HepG2 (cell line): Measurements from ENCODE around the gene PTGDS. TPM values are rescaled to one million over a fixed set of nuclear protein-coding genes. Genes with fewer than 3 reads are reported as not detected.
A peak's percentile ranks its signal among the peaks of the same experiment; 100 is the strongest.

Source experiments
- BRF2 ChIP-seq: sonication (generic); formaldehyde crosslinking; IDR thresholded peaks from 2 replicates; pipeline ENCODE4 v1.8.1; 2022; ENCODE audit warnings: mild to moderate bottlenecking, missing genetic modification reagents
- CSRNP1 ChIP-seq: sonication (generic); formaldehyde crosslinking; IDR thresholded peaks from 2 replicates; pipeline ENCODE4 v1.8.1; 2023; ENCODE audit warnings: mild to moderate bottlenecking, missing genetic modification reagents
- FOXA1 ChIP-seq, 2 experiments: fragments of 450-650 bp in 1 of 2; sonication (generic) in 1 of 2; formaldehyde crosslinking in 1 of 2; IDR thresholded peaks; 2 replicates each; pipeline versions ENCODE4 v1.4.0 to v1.6.1; 2016 to 2020; ENCODE audit warnings: missing genetic modification reagents in 1 of 2
- ISX ChIP-seq: sonication (generic); formaldehyde crosslinking; conservative IDR thresholded peaks from 2 replicates; pipeline ENCODE4 v1.5.0; 2020; ENCODE audit warnings: missing genetic modification reagents
- KLF9 ChIP-seq: IDR thresholded peaks from 2 replicates; pipeline ENCODE4 v1.6.1; 2016; ENCODE audit warnings: low read depth
- SOX6 ChIP-seq, 2 experiments: fragments of 450-650 bp in 1 of 2; sonication (generic) in 1 of 2; formaldehyde crosslinking in 1 of 2; IDR thresholded peaks; 2 replicates each; pipeline versions ENCODE4 v1.4.0 to v1.6.1; 2017 to 2020; ENCODE audit warnings: antibody characterized with exemption in 1 of 2, mild to moderate bottlenecking in 1 of 2, missing genetic modification reagents in 1 of 2
- TRIM24 ChIP-seq: sonication (generic); formaldehyde crosslinking; IDR thresholded peaks from 2 replicates; pipeline ENCODE4 v1.8.0; 2022; ENCODE audit warnings: mild to moderate bottlenecking, missing genetic modification reagents
- ZNF281 ChIP-seq: sonication (generic); formaldehyde crosslinking; IDR thresholded peaks from 2 replicates; pipeline ENCODE4 v1.4.0; 2020; ENCODE audit warnings: missing genetic modification reagents, borderline replicate concordance
- ZNF512 ChIP-seq: sonication (generic); formaldehyde crosslinking; IDR thresholded peaks from 2 replicates; pipeline ENCODE4 v1.4.0; 2020; ENCODE audit warnings: mild to moderate bottlenecking, missing genetic modification reagents
- ZNF670 ChIP-seq: sonication (generic); formaldehyde crosslinking; IDR thresholded peaks from 2 replicates; pipeline ENCODE4 v1.8.0; 2022; ENCODE audit warnings: mild to moderate bottlenecking, missing genetic modification reagents, borderline replicate concordance
- ZNF687 ChIP-seq: sonication (generic); formaldehyde crosslinking; IDR thresholded peaks from 2 replicates; pipeline ENCODE4 v1.5.1; 2020; ENCODE audit warnings: mild to moderate bottlenecking, missing genetic modification reagents, moderate library complexity
- ZSCAN25 ChIP-seq: sonication (generic); formaldehyde crosslinking; IDR thresholded peaks from 2 replicates; pipeline ENCODE4 v1.8.0; 2022; ENCODE audit warnings: mild to moderate bottlenecking, missing genetic modification reagents
- ZSCAN5A ChIP-seq: sonication (generic); formaldehyde crosslinking; IDR thresholded peaks from 2 replicates; pipeline ENCODE4 v1.8.0; 2022; ENCODE audit warnings: mild to moderate bottlenecking, missing genetic modification reagents, borderline replicate concordance
- ZSCAN9 ChIP-seq: IDR thresholded peaks from 2 replicates; pipeline ENCODE4 v1.6.1; 2016; ENCODE audit warnings: borderline replicate concordance
- polyA plus RNA-seq, 8 experiments: library from polyadenylated mRNA; depleted of rRNA in 3 of 8; stranded (reverse) in 7 of 8; unstranded in 1 of 8; fragments of >200 nt; fragmentation: Illumina TruSeq in 4 of 8; extraction: Trizol in 4 of 8; gene quantifications; 2 replicates each; pipeline versions ENCODE4 v1.2.1 to v1.2.3, GENCODE V29; 2011 to 2016; ENCODE audit warnings: low read depth in 4 of 8, missing spikeins in 1 of 8, mixed read lengths in 1 of 8; ENCODE audit not compliant: insufficient read depth in 1 of 8
- total RNA-seq, 5 experiments: library from RNA; depleted of rRNA; stranded (reverse); fragments of >200 nt; fragmentation: Illumina TruSeq; extraction: Trizol; gene quantifications; 2 replicates each; pipeline ENCODE4 v1.2.3, GENCODE V29; 2016; ENCODE audit warnings: low read depth in 1 of 5

Gene PTGDS
- total and polyA plus RNA-seq, 2 of the 13 experiments (the other 11 are each of a cell fraction or from before 2014, with no cell fraction given): 0.33 to 0.50 TPM

GRCh38 chr9:136990242-136990911, 13.1 kb downstream of the PTGDS start (continued):
- TF ChIP-seq ZNF687 (CRISPR knock-in tag) (0 out of 2 replicates have a peak, but pooled peaks have one; percentile 16), BRF2 (no peak), FOXA1 (IDR thresholded peaks at IDR 0.05) (no peak), FOXA1 (CRISPR knock-in tag; IDR thresholded peaks at IDR 0.05) (0 out of 2 replicates have a peak, but pooled peaks have one; percentile 16), ZNF512 (CRISPR knock-in tag) (no peak), ZSCAN5A (CRISPR knock-in tag) (no peak), ISX (CRISPR knock-in tag) (no peak), KLF9 (CRISPR knock-in tag) (no peak), SOX6 (IDR thresholded peaks at IDR 0.05) (no peak), SOX6 (CRISPR knock-in tag; IDR thresholded peaks at IDR 0.05) (no peak), TRIM24 (peak; percentile 56; the same call in 1 of the 2 replicates), CSRNP1 (CRISPR knock-in tag) (no peak), ZNF670 (CRISPR knock-in tag) (no peak), ZSCAN9 (CRISPR knock-in tag) (no peak), ZNF281 (CRISPR knock-in tag) (peak; percentile 40; the same call in 1 of the 2 replicates), ZSCAN25 (CRISPR knock-in tag) (0 out of 2 replicates have a peak, but pooled peaks have one; percentile 43)
